Lung (tissue), 12 donors: ENCODE data around the gene OBSCN. TPM values are rescaled to one million over a fixed set of nuclear protein-coding genes. Genes with fewer than 3 reads are reported as not detected.

ENCODE experiments used
- ATAC-seq: fragments of 200-7000 bp; cut with Tn5 transposase; one replicate; pipeline ENCODE4 v1.9.1; 2020; ENCODE audit warnings: moderate number of reproducible peaks; ENCODE audit not compliant: insufficient read depth, low FRiP score
- DNase-seq, 3 donors: peaks; one replicate each; pipeline ENCODE4 v3.0.0-alpha.2; 2013 to 2017
- H3K27ac ChIP-seq, 2 donors: one replicate each; pipeline ENCODE4 v1.5.1; 2013; ENCODE audit warnings: mild to moderate bottlenecking in 2 of 2, moderate library complexity in 2 of 2, control low read depth in 1 of 2, inconsistent platforms in 1 of 2, low read depth in 1 of 2, low read length in 1 of 2
- H3K27me3 ChIP-seq, 3 donors: one replicate each; pipeline ENCODE4 v1.5.1; 2013; ENCODE audit warnings: low read length in 2 of 3; ENCODE audit not compliant: control insufficient read depth in 3 of 3, insufficient read depth in 3 of 3
- H3K36me3 ChIP-seq, 4 donors: one replicate each; pipeline ENCODE4 v1.5.1; 2013; ENCODE audit warnings: low read length in 4 of 4, mild to moderate bottlenecking in 1 of 4, moderate library complexity in 1 of 4; ENCODE audit not compliant: control insufficient read depth in 4 of 4, insufficient read depth in 4 of 4
- H3K4me1 ChIP-seq, 5 donors: one replicate each; pipeline ENCODE4 v1.5.1; 2013; ENCODE audit warnings: low read length in 5 of 5, mild to moderate bottlenecking in 2 of 5, moderate library complexity in 1 of 5; ENCODE audit not compliant: control insufficient read depth in 5 of 5, insufficient read depth in 5 of 5
- H3K4me3 ChIP-seq: one replicate; pipeline ENCODE4 v1.5.1; 2013; ENCODE audit warnings: mild to moderate bottlenecking, control low read depth, moderate library complexity
- H3K9ac ChIP-seq, 2 donors: one replicate each; pipeline ENCODE4 v1.5.1; 2013; ENCODE audit warnings: low read length in 2 of 2, control low read depth in 1 of 2; ENCODE audit not compliant: insufficient read depth in 1 of 2
- H3K9me3 ChIP-seq, 4 donors: one replicate each; pipeline ENCODE4 v1.5.1; 2013; ENCODE audit warnings: low read length in 3 of 4, mild to moderate bottlenecking in 1 of 4, moderate library complexity in 1 of 4; ENCODE audit not compliant: control insufficient read depth in 4 of 4, insufficient read depth in 3 of 4
- CTCF ChIP-seq: IDR thresholded peaks from 2 replicates; pipeline ENCODE4 v1.5.1; 2012; ENCODE audit warnings: mild to moderate bottlenecking; ENCODE audit errors: control extremely low read depth, extremely low read depth
- WGBS, 2 donors: extraction: QIAGEN DNeasy Blood & Tissue Kit; methylation state at CpG; one replicate each; pipeline ENCODE4 v1.1.7; 2013; 5-methylcytosine and 5-hydroxymethylcytosine counted together
- polyA plus RNA-seq, 2 donors: library from polyadenylated mRNA; stranded (reverse); fragments of 200-250 nt; gene quantifications; one replicate each; pipeline ENCODE4 v1.2.1, GENCODE V29; 2013
- total RNA-seq, 2 donors: library from RNA; depleted of rRNA in 1 of 2; stranded (reverse); fragments of >200 nt in 1 of 2; gene quantifications; one replicate each; pipeline ENCODE4 v1.2.1, GENCODE V29; 2014 to 2021
- donor health status: control.
- donor health status: control.
- donor health status: Bipolar disorder and iron deficiency.
- donor health status: healthy.
- donor health status: DM: yes; HTN: yes; CAD: no.

OBSCN gene
- total and polyA plus RNA-seq, 4 donors, result 5.1 to 47.3 (median 25.4) TPM

GRCh38 chr1:228161866-228162265, 46.0 kb upstream of the OBSCN start:
- WGBS, 2 donors, result 77 to 85% methylated on average over 9 of the region's 9 CpGs
- no peak for TF ChIP-seq CTCF
- peak overlapping the region; percentile 66 to 90 for H3K27ac ChIP-seq
- no peak for DNase-seq
- H3K9me3 ChIP-seq, result peaks cover 0 to 3% (median 0%) of the 10 kb centered on the region in 4 donors
- peaks cover 0 to 27% (median 12%) of the 10 kb centered on the region in 5 donors for H3K4me1 ChIP-seq
- H3K4me3 ChIP-seq, result no peak overlapping the region
- peaks cover 0 to 2% (median 0%) of the 10 kb centered on the region in 4 donors for H3K36me3 ChIP-seq
- peak overlapping the region in 1 of 2 donors; percentile 13 for H3K9ac ChIP-seq
- peaks cover 0 to 38% (median 25%) of the 10 kb centered on the region in 3 donors for H3K27me3 ChIP-seq
- ATAC-seq, result no peak

GRCh38 chr1:228162286-228163006, 45.4 kb upstream of the OBSCN start:
- TF ChIP-seq CTCF, result no peak
- H3K4me1 ChIP-seq, result peaks cover 0 to 27% (median 12%) of the 10 kb centered on the region in 5 donors
- H3K9ac ChIP-seq, result no peak overlapping the region
- peak; percentile 46 to 81 (median 67) for DNase-seq
- WGBS, 2 donors, result 21 to 22% methylated on average over 13 to 14 of the region's 14 CpGs
- ATAC-seq, result no peak
- H3K27ac ChIP-seq, result peak overlapping the region; percentile 66 to 90
- H3K27me3 ChIP-seq, result peaks cover 0 to 37% (median 25%) of the 10 kb centered on the region in 3 donors
- no peak overlapping the region for H3K4me3 ChIP-seq
- H3K36me3 ChIP-seq, result peaks cover 0 to 2% (median 0%) of the 10 kb centered on the region in 4 donors
- H3K9me3 ChIP-seq, result peaks cover 0 to 3% (median 0%) of the 10 kb centered on the region in 4 donors

DNA sequence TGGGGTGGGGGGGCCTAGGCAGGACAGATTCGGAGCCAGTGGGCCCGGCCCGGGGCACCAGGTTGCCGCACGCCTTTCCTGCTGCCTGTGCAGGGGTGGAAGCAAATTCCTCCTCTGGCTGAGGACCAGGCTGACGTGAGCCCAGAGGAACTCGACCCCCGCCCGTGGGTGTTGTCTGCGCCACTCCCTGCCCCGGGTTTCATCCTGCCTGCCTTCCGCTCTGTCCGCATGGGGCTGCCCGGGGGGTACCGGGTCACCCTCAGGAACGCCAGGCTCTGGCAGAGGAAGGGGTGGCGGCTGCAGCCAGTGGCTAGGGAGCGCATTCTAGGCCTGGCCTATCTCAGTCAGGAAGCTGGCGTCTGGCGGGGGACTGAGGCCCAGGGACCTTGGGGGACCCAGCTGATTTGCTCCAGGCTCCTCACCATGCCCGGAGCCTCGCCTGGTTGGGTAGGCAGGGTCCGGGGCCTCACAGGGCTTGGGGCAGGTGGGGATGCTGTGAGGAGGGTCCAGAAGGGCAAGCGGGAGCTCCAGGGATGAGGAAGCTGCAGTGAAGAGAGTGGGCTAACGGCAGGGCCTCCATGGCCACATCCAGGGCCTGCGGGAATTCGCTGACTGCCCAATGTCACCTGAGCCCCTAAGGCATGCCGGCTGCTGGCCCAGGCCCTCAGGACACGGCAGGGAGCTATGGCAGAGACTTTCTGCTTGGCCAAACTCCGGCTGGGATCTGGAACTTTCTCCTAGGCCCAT, 44.7 kb upstream of the OBSCN start:
- Histone ChIP-seq H3K9ac (no peak overlapping the region), H3K27me3 (peaks cover 0 to 36% (median 21%) of the 10 kb centered on the region in 3 donors), H3K36me3 (peaks cover 0 to 2% (median 0%) of the 10 kb centered on the region in 4 donors), H3K27ac (peak overlapping the region; percentile 66 to 90), H3K4me1 (peaks cover 0 to 27% (median 12%) of the 10 kb centered on the region in 5 donors), H3K4me3 (no peak overlapping the region), H3K9me3 (peaks cover 0 to 2% (median 0%) of the 10 kb centered on the region in 4 donors)
- DNase-seq (peak; percentile 42 to 63 (median 50)), ATAC-seq (no peak)
- 35 to 45% methylated on average over 30 of the region's 30 CpGs for WGBS, 2 donors
- no peak for TF ChIP-seq CTCF
